Heart left ventricle (tissue), 16 donors: ENCODE measurements around the gene OTUD4. TPM values are rescaled to one million over a fixed set of nuclear protein-coding genes. Genes with fewer than 3 reads are reported as not detected.
"Not testable (repeated sequence)": the region's sequence is repeated elsewhere in the genome, so short reads cannot be mapped to it uniquely, and the experiment has no call there.

Source experiments
- ATAC-seq, 4 donors: fragments of 200-7000 bp; cut with Tn5 transposase; one replicate each; pipeline ENCODE4 v1.9.1; 2020 to 2022; ENCODE audit warnings: moderate library complexity in 4 of 4, mild to moderate bottlenecking in 3 of 4, moderate number of reproducible peaks in 1 of 4
- DNase-seq, 5 donors: peaks; one replicate each; pipeline ENCODE4 v3.0.0-alpha.2; 2020
- H3K27ac ChIP-seq, 12 donors: fragments of 200-600 bp; sonication (generic) in 4 of 12; one replicate each; pipeline versions ENCODE4 v1.5.0 to v1.8.0; 2016 to 2022; ENCODE audit warnings: mild to moderate bottlenecking in 2 of 12
- H3K27me3 ChIP-seq, 9 donors: fragments of 200-600 bp; sonication (generic) in 2 of 9; one replicate each; pipeline versions ENCODE4 v1.5.1 to v1.8.0; 2016 to 2022; ENCODE audit warnings: mild to moderate bottlenecking in 3 of 9
- H3K36me3 ChIP-seq, 9 donors: fragments of 200-600 bp; sonication (generic) in 2 of 9; one replicate each; pipeline versions ENCODE4 v1.5.0 to v1.8.0; 2018 to 2022; ENCODE audit warnings: mild to moderate bottlenecking in 2 of 9
- H3K4me1 ChIP-seq, 12 donors: fragments of 200-600 bp; sonication (generic) in 4 of 12; one replicate each; pipeline versions ENCODE4 v1.5.0 to v1.8.0; 2016 to 2022; ENCODE audit warnings: mild to moderate bottlenecking in 3 of 12
- H3K4me3 ChIP-seq, 12 donors: fragments of 200-600 bp; sonication (generic) in 4 of 12; one replicate each; pipeline versions ENCODE4 v1.5.0 to v1.8.0; 2017 to 2022; ENCODE audit warnings: mild to moderate bottlenecking in 9 of 12, moderate library complexity in 4 of 12
- H3K9me3 ChIP-seq, 12 donors: fragments of 200-600 bp; sonication (generic) in 4 of 12; one replicate each; pipeline versions ENCODE4 v1.5.0 to v1.8.0; 2016 to 2022; ENCODE audit warnings: mild to moderate bottlenecking in 1 of 12
- POLR2A ChIP-seq, 2 donors: fragments of 450-650 bp; IDR thresholded peaks; one replicate each; pipeline ENCODE4 v1.6.1; 2017; ENCODE audit warnings: antibody characterized with exemption in 2 of 2, mild to moderate bottlenecking in 2 of 2, moderate library complexity in 2 of 2
- WGBS, 4 donors: extraction: QIAGEN DNeasy Blood & Tissue Kit in 2 of 4; methylation state at CpG; one replicate each; pipeline versions ENCODE4 v1.1.5 to v1.1.7; 2013 to 2018; 5-methylcytosine and 5-hydroxymethylcytosine counted together
- intact Hi-C, 10 donors: fragments of 100-400 bp; cut with DNase I; formaldehyde crosslinking; loops; one replicate each; pipeline versions ENCODE4 v1.11.1 to v1.14.2; 2022
- long read RNA-seq, 3 donors: library from polyadenylated mRNA; unstranded; transcript quantifications; one replicate each; pipeline ENCODE4 v2.0.0, GENCODE V29; 2020 to 2021
- polyA plus RNA-seq, 2 donors: library from polyadenylated mRNA; stranded (reverse); fragments of 200-250 nt; gene quantifications; one replicate each; pipeline ENCODE4 v1.2.3, GENCODE V29; 2013
- total RNA-seq, 9 donors: library from RNA; depleted of rRNA in 2 of 9; stranded (reverse); fragments of >200 nt in 2 of 9; fragmentation: NEBNext Ultra II Directional in 3 of 9; extraction: Animal tissue kit (Norgen Biotek cat#: 25700) in 3 of 9; gene quantifications; one replicate each; pipeline versions ENCODE4 v1.1.0 to v1.2.4, GENCODE V29; 2016 to 2023
- TF ChIP-seq, protein P1 (sequence below), 12 donors: fragments of 200-600 bp; sonication (generic) in 4 of 12; IDR thresholded peaks; one replicate each; pipeline versions ENCODE4 v1.5.0 to v1.8.0; 2018 to 2022; ENCODE audit warnings: antibody characterized with exemption in 12 of 12, mild to moderate bottlenecking in 5 of 12
- donor health status: ischemic (EF 13 %, LVEDD 7.1; RV severe dilation, severe dysfunction).
- donor health status: healthy with polysubstance abuse.
- donor health status: DM: no; HTN: yes; CAD: no.
- donor health status: DM: no; HTN: no; CAD: no.
- donor health status: ischemic (EF 25% LVEDD 6.9; RV normal size, moderate dysfunction).
- donor health status: ischemic (EF 25% LVEDD 5.7; RV mildly dilated, moderate dysfunction).
- donor health status: healthy.
- donor health status: DM: yes; HTN: yes; CAD: no.
- donor health status: ischemic (EF 35%, LVEDD 5.7; RV mildly dilated, moderate dysfunction).
- donor health status: nonischemic (EF 11% LVEDD 7.7; RV severe dilation, severe dysfunction).
- donor health status: DM: yes; HTN: yes; CAD: no.
- donor health status: PGD.
- donor health status: ischemic (EF 29% LVEDD 5.4; RV normal size, mild dysfunction).
- donor health status: nonischemic (EF 23%, LVEDD 6.1; RV moderate dilation, normal function).

The OTUD4 gene, protein sequence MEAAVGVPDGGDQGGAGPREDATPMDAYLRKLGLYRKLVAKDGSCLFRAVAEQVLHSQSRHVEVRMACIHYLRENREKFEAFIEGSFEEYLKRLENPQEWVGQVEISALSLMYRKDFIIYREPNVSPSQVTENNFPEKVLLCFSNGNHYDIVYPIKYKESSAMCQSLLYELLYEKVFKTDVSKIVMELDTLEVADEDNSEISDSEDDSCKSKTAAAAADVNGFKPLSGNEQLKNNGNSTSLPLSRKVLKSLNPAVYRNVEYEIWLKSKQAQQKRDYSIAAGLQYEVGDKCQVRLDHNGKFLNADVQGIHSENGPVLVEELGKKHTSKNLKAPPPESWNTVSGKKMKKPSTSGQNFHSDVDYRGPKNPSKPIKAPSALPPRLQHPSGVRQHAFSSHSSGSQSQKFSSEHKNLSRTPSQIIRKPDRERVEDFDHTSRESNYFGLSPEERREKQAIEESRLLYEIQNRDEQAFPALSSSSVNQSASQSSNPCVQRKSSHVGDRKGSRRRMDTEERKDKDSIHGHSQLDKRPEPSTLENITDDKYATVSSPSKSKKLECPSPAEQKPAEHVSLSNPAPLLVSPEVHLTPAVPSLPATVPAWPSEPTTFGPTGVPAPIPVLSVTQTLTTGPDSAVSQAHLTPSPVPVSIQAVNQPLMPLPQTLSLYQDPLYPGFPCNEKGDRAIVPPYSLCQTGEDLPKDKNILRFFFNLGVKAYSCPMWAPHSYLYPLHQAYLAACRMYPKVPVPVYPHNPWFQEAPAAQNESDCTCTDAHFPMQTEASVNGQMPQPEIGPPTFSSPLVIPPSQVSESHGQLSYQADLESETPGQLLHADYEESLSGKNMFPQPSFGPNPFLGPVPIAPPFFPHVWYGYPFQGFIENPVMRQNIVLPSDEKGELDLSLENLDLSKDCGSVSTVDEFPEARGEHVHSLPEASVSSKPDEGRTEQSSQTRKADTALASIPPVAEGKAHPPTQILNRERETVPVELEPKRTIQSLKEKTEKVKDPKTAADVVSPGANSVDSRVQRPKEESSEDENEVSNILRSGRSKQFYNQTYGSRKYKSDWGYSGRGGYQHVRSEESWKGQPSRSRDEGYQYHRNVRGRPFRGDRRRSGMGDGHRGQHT
- total RNA-seq (10 to 100 TPM; 23.9 to 42.1 (median 31.1) TPM), polyA plus RNA-seq (10 to 100 TPM in 1 of 2 donors, 1 to 10 TPM in 1; 7.7 to 26.8 TPM)
- long read RNA-seq, donor 1, full-length matches to known transcripts, result 11 of 15 reads
- long read RNA-seq, donor 1, partial matches to known transcripts, result 1 of 15 reads
- long read RNA-seq, donor 1, other reads (novel, unspliced or antisense), result 3 of 15 reads
- long read RNA-seq, donor 2, full-length matches to known transcripts, result 1 of 8 reads
- long read RNA-seq, donor 2, partial matches to known transcripts, result 2 of 8 reads
- long read RNA-seq, donor 2, other reads (novel, unspliced or antisense), result 5 of 8 reads
- long read RNA-seq, donor 3, full-length matches to known transcripts, result 16 of 28 reads
- long read RNA-seq, donor 3, partial matches to known transcripts, result 2 of 28 reads
- long read RNA-seq, donor 3, other reads (novel, unspliced or antisense), result 10 of 28 reads

- 0 to 1% (median 0%) methylated on average over 10 to 94 of the region's 94 CpGs for WGBS, 4 donors
- TF ChIP-seq, protein P1, sequence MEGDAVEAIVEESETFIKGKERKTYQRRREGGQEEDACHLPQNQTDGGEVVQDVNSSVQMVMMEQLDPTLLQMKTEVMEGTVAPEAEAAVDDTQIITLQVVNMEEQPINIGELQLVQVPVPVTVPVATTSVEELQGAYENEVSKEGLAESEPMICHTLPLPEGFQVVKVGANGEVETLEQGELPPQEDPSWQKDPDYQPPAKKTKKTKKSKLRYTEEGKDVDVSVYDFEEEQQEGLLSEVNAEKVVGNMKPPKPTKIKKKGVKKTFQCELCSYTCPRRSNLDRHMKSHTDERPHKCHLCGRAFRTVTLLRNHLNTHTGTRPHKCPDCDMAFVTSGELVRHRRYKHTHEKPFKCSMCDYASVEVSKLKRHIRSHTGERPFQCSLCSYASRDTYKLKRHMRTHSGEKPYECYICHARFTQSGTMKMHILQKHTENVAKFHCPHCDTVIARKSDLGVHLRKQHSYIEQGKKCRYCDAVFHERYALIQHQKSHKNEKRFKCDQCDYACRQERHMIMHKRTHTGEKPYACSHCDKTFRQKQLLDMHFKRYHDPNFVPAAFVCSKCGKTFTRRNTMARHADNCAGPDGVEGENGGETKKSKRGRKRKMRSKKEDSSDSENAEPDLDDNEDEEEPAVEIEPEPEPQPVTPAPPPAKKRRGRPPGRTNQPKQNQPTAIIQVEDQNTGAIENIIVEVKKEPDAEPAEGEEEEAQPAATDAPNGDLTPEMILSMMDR (IDR thresholded peaks at IDR 0.05), result peak in 4 of 12 donors; percentile 19 to 37 (median 30)
- peak in 1 of 2 donors; percentile 48 for TF ChIP-seq POLR2A (IDR thresholded peaks at IDR 0.05)
- intact Hi-C loops, result loop anchor here in 1 of 10 donors (10.0 kb wide), 1 partner anchor 554 kb away; no protein-coding TSS in a partner anchor
- H3K4me1 ChIP-seq, result peaks cover 4 to 42% (median 28%) of the 10 kb centered on the region in 12 donors
- peak; percentile 93 to 97 (median 96) for ATAC-seq
- H3K4me3 ChIP-seq, result peak within 1 kb of the TSS; percentile 51 to 94 (median 82)
- peak; percentile 96 to 98 (median 97) for DNase-seq
- H3K36me3 ChIP-seq, result no peaks in the 10 kb centered on the region
- no peaks in the 10 kb centered on the region for H3K27me3 ChIP-seq
- H3K9me3 ChIP-seq, result no peaks in the 10 kb centered on the region
- peak within 1 kb of the TSS; percentile 90 to 99 (median 96) for H3K27ac ChIP-seq
Observed at GRCh38 chr4:145180298-145181090, at the start of gene OTUD4. Gene OTUD4, minus strand, starts transcription at chr4:145180589. Its CDS starts 616 bp downstream, at chr4:145179973.

- DNase-seq, H3K4me1 ChIP-seq, H3K36me3 ChIP-seq, H3K4me3 ChIP-seq, ATAC-seq, H3K9me3 ChIP-seq, H3K27ac ChIP-seq, intact Hi-C loops, H3K27me3 ChIP-seq: not testable (repeated sequence)
- WGBS, 4 donors, result 84 to 91% (median 86%) methylated on average over 7 of the region's 7 CpGs
Observed at GRCh38 chr4:145223228-145223627, 42.8 kb upstream of the OTUD4 start.

DNA sequence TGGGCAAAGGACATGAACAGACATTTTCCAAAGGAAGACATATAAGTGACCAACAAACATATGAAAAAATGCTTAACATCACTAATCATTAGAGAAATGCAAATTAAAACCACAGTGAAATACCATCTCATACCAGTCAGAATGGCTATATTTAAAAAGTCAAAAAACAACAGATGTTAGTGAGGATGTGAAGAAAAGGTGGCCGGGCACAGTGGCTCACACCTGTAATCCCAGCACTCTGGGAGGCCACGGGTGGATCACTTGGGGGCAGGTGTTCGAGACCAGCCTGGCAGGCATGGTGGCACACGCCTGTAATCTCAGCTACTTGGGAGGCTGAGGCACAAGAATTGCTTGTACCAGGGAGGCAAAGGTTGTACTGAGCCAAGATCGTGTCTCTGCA lies 41.1 kb upstream of the OTUD4 start:
- H3K27ac ChIP-seq, DNase-seq, H3K27me3 ChIP-seq, H3K36me3 ChIP-seq, H3K4me1 ChIP-seq, H3K4me3 ChIP-seq, H3K9me3 ChIP-seq, ATAC-seq, intact Hi-C loops: not testable (repeated sequence)
- 92 to 97% (median 94%) methylated on average over 5 of the region's 5 CpGs for WGBS, 4 donors

DNA sequence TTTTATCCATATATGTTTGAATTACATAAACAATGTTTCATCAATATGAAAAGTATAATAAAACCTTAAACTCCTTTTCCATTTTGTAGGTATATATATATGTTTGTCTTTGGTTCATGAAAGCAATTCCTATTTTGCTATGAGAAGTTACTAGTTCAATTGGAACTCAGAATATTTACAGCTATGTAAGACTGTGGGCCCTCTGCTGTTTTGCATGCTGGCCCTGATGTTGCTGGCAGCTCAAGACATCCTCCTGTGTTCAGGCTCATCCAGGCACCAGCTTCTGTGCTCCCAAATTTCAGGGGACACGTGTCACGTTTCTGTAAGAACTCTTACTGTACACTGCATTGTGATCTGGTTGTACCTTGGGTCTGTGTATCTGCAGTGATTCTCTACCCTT lies 38.7 kb upstream of the OTUD4 start:
- Histone ChIP-seq H3K4me3 (no peak overlapping the region), H3K36me3 (no peaks in the 10 kb centered on the region), H3K9me3 (peaks cover 0 to 3% (median 0%) of the 10 kb centered on the region in 12 donors), H3K27ac (no peak overlapping the region), H3K27me3 (no peaks in the 10 kb centered on the region), H3K4me1 (peaks cover 0 to 9% (median 0%) of the 10 kb centered on the region in 12 donors)
- no peak for ATAC-seq
- intact Hi-C loops, result loop anchor here in 6 of 10 donors (5.0 kb wide), 3 partner anchors 383 to 398 kb away; partner anchors contain the start of gene MMAA (in 2 of the 6)
- TF ChIP-seq POLR2A (IDR thresholded peaks at IDR 0.05), result no peak
- TF ChIP-seq, protein P1 (IDR thresholded peaks at IDR 0.05), result no peak
- WGBS, 4 donors, result 84 to 91% (median 88%) methylated on average over 2 of the region's 2 CpGs
- no peak for DNase-seq
